HPDE6-E6E7 (cell line): ENCODE data around the gene STX1B.
A peak's percentile ranks its signal among the peaks of the same experiment; 100 is the strongest.
"Not testable (repeated sequence)": the region's sequence is repeated elsewhere in the genome, so short reads cannot be mapped to it uniquely, and the experiment has no call there.

ENCODE experiments used
- DNase-seq: peaks from one replicate; pipeline ENCODE4 v3.0.0; 2011; ENCODE audit warnings: missing footprints; ENCODE audit errors: extremely low spot score

The STX1B gene

GRCh38 chr16:30951750-30952149 is 58.7 kb downstream of the STX1B start:
- no peak for DNase-seq

DNA sequence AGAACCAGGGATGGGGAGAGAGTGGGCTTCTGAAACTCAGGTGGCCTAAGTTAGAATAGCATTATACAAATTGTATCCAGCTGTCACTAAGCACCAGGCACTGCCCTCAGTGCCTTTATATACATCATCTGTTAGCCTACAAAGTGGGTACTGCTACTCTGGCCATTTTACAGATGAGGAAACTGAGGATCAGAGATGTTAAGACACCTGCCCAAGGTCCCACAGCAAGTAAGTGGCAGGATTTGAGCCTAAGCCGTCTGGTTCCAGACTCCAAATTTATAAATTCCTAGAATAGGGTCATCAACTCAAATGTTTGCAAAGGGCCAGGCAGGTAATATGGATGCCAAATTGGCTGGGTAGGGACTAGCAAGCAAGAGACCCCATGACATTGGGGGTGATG is 59.2 kb downstream of the STX1B start:
- DNase-seq = no peak

GRCh38 chr16:30950516-30951065 is 59.8 kb downstream of the STX1B start:
- no peak for DNase-seq

DNA sequence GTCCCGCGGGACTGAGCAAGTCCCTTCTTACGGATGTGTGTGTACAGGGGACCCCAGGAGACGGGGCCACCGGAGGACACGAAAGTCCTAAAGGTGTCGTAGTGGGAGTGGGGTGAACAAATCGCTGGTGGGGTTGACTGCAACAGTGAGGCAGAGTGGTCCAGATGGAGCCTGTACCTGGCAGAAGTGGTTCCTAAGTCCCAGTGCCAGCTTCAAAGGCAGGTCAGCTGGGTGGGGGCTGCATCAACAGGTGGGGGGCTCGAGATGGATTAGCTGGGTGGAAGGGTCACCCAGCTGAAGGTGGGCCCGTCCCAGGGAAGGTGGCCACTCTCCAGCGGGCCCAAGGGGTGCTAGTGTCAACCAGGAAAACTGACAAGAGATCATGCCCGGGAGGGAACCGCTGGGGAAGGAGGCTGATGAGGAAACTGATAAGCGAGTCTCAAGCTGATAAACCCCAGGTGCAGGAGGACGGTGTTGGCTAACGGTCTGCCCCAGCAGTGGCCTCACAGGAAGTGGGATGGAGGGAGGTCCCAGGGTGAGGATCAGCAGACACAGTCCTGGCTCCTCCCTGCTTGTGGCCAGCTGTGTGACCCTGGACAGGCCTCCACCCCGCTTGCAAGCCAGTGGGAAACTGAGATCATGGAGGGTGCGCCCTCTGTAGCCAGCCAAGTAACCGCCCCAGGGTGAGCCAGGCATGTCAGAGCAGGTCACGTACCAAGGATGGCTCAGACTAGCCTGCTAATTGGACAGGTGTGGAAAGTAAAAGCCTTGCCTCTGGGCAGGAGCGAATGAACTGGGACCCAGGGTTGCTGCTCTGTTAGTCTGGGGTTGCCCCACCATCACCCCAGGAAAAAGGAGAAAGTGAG is 60.6 kb downstream of the STX1B start:
- DNase-seq = peak; percentile 85

GRCh38 chr16:30948667-30949649 is 61.5 kb downstream of the STX1B start, which contains the start of gene ORAI3:
Gene ORAI3 (plus strand): TSS chr16:30949068. CDS start chr16:30949290, 222 bp downstream.
- no peak for DNase-seq

DNA sequence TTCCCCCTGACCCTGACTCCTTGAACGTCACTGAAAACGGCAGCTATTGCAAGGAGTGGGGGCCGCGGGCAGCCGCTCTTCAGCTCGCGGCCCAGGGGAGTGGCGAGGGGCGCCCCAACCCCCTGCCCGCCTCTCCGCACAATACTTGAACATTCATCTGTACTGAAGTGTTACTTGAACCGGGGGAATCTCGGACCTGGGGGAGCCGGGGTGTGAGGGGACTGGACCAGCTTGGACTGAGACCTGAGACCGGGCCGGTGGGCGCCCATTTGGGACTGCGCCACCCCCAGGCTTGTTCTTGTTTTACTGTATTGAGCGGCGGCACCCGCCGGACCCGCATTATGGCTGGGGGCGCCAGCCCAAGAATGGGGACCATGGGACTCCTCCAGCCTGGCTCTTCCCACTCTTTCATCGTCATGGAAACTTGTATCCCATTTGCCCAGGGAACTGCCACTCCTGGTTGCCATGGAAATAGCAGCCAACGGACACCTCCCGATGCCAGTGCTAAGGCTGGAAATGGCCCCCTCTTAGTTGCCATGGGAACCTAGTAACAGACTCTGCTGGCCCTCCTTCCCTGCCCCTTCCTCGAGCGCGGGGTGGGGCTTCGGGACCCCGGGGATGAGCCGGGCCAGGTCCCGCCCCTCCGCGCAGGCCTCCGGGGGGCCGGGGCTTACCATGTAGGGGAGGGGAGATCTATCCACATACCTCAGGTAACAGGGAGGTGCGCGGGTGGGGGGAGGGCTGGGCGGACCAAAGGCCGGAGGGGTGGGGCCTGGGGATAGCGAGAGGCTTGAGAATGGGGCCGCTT is 62.4 kb downstream of the STX1B start:
- peak; percentile 94 for DNase-seq

DNA sequence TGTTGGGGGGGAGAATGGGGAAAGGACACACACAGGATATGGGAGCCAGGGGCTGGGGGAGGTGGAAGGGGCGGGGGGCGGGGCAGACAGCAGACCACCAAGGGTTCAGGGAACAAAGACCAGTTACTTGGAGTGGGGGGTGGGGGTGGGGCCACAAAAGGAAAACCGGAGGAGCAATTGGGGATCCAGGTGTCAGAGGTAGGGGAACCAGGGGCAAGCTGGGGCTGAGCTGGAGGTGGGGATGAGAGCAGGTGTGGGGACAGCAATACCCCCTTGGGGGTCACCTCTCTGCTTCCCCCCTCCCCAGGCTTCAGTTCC is 62.9 kb downstream of the STX1B start:
- no peak for DNase-seq

DNA sequence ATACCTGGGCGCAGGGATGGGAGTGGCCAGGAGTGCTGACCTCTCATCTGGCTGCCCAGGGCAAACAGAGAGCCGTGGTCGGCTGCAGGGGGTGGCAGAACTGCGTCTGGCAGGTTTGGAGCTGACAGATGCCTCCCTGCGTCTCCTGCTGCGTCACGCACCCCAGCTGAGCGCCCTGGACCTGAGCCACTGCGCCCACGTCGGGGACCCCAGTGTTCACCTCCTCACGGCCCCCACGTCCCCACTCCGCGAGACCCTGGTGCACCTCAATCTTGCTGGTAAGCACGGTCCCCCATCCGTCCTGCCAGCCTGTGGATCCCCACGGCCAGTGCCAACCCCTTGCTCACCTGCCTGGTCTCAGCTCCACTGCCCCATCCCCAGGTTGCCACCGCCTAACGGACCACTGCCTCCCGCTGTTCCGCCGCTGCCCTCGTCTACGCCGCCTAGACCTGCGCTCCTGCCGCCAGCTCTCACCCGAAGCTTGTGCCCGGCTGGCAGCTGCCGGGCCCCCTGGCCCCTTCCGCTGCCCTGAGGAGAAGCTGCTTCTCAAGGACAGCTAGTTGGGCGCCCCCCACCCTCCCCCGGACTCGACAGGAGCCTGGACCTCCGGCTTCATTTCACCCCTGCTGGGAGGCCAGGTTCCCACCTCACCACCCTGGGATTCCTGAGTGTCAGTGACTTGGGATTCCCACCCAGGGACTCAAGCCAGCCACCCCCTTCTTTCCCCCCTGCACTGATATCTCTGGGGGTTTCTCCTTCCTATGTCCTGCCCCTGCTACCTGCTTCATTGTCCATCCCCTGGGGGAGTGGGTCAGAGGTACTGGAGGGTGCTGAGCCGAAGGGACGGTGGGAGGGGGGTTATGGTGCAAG is 63.5 kb downstream of the STX1B start:
- DNase-seq = no peak

DNA sequence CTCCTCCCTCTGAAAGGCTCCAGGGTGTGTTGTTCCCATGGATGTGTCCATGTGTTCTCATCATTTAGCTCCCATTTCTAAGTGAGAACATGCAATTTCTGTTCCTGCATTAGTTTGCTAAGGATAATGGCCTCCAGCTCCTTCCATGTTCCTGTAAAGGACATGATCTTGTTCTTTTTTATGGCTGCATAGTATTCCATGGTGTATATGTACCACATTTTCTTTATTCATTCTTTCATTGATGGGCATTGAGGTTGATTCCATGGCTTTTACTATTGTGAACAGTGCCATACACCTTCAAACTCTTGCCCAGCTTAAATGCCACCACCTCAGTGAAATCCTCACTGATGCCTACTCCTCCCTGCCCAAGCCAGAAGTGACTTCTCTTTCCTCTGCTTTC is 66.1 kb downstream of the STX1B start:
- no peak for DNase-seq

- no peak for DNase-seq
Observed at GRCh38 chr16:30942426-30942806, 68.0 kb downstream of the STX1B start.

DNA sequence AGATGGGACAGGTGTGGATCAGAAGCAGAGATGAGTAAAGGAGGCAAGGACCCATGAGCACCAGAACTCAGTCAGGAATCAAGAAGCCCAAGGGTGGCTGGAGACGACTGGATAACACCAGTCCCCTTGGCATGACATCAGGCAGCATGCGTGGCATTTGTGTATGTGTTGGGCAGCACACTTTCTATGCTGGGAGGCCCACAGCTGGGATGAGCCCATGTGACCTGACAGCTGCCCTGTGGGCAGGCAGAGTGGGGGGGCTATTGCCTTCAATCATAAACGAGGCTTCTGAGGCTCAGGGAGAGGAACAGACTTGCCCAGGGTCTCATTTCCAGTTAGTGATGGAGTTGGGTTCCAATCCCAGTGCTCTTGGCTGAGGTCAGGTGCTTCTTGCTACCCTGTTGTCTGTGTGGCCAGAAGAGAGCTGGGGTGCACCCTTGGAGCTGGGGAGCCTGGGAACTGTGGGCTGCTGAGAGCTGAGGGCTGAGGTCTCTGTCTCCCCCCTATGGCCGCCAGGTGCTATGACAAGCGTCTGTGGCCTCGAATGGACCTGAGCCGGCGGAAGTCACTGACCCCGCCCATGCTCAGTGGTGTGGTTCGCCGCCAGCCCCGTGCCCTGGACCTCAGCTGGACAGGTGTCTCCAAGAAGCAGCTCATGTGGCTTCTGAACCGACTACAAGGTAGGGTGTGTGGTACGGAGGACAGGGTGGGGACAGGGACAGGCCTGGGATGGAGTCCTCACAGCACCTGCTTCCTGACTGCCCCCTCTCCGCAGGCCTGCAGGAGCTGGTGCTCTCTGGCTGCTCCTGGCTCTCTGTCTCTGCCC is 68.6 kb downstream of the STX1B start:
- DNase-seq = peak; percentile 76

DNA sequence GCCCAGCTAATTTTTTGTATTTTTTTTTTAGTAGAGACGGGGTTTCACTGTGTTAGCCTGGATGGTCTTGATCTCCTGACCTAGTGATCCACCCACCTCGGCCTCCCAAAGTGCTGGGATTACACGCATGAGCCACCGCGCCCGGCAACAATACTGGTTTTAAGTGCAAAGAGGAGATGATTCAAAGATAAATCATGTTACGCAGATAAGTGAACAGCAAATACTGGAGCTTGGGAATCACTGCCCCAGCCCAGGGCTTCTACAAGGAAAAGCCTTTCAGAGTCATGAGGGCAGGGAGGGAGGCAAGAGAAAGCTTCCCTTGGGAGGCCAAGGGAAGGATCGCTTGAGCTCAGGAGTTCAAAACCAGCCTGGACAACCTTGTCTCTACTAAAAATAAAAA is 70.9 kb downstream of the STX1B start:
- not testable (repeated sequence) for DNase-seq
